ENCODE data around the gene CAPNS2. TPM values are rescaled to one million over a fixed set of nuclear protein-coding genes. Genes with fewer than 3 reads are reported as not detected.

The CAPNS2 gene
- not detected for polyA plus RNA-seq (2012; ENCODE audit: insufficient read depth, insufficient read length)

- DNase-seq (ENCODE audit: low read depth, low spot score), result no peak
These were observed at the start of gene CAPNS2 for GRCh38 chr16:55566432-55567175. Gene CAPNS2 (plus strand): TSS chr16:55566684. CDS start chr16:55566757, 73 bp downstream.

GRCh38 chr16:55521792-55522191, 44.7 kb upstream of the CAPNS2 start:
- no peak for DNase-seq (ENCODE audit: low read depth, low spot score)

More at GRCh38 chr16:55566432-55567175, at the start of gene CAPNS2:
- no peak within 1 kb of the TSS for H3K4me3 ChIP-seq (ENCODE audit: low read length)

GRCh38 chr16:55526441-55526840, 40.0 kb upstream of the CAPNS2 start:
- DNase-seq (ENCODE audit: low read depth, low spot score), result no peak
- H3K4me3 ChIP-seq (ENCODE audit: low read length), result no peak overlapping the region

More at GRCh38 chr16:55521792-55522191, 44.7 kb upstream of the CAPNS2 start:
- no peak overlapping the region for H3K4me3 ChIP-seq (ENCODE audit: low read length)

DNA sequence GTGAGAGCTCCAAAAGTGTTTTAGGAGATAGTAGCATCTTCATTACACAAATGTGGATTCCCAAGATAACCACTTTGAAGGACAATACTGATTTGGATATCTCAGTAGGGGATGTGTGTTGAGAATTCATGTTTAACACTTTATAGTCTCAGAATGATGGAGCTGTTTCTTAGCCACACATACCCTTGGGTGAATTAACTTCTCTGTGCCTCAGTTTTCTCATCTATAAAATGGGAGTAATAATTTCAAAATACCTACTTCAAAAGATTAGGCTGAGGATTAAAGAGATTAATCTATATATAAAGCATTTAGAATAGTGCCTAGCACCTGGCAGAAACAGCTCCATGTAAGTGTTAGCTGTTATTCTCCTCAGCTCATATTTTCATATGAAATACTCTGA, 38.6 kb upstream of the CAPNS2 start:
- DNase-seq (ENCODE audit: low read depth, low spot score), result no peak
- no peak overlapping the region for H3K4me3 ChIP-seq (ENCODE audit: low read length)

DNA sequence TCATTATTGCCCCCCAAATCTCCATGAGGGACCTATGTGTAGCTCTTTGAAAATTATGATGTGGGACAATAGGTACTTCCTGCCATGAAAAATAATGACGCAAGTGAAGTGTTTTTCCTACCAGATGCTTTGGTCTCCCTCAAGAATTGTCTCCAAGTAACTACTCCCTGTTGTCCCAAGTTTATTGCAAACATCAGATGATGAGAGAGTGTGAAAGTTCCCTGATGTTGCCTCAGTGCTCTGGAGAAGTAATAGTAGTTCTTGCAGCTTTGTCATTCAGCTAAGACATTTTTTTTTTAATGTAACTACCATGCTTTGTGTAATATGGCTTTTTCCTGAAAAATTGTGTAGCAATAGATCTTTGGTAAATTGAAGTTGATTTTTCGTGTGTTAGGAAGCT, 37.5 kb upstream of the CAPNS2 start:
- H3K4me3 ChIP-seq (ENCODE audit: low read length), result no peak overlapping the region
- no peak for DNase-seq (ENCODE audit: low read depth, low spot score)

DNA sequence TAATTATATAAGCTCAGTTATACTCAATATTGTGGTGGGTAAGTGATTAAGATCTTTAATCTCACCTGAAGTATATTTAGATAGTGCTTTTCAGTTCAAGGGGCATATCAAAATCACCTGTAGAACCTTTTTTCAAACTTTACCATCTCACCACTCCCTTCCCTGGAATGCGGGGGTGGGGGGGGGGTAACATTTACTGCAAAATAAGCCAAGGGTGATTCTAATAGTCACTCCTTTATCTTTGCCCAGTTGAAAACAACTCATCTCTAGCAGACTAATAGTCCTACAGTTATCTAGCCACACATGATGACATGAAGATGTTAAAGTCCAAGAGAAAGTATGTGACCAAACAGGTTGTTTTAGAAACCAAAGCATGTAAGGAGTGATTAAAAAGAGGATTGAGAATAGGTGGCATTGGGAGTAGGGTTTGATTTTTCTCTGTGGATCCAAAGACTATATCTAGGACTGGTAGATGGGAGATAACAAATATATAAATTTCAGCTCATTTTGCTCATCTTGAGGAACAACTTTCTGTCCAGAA, 36.1 kb upstream of the CAPNS2 start:
- no peak for DNase-seq (ENCODE audit: low read depth, low spot score)
- no peak overlapping the region for H3K4me3 ChIP-seq (ENCODE audit: low read length)

GRCh38 chr16:55532227-55532626, 34.3 kb upstream of the CAPNS2 start:
- DNase-seq (ENCODE audit: low read depth, low spot score), result no peak

DNA sequence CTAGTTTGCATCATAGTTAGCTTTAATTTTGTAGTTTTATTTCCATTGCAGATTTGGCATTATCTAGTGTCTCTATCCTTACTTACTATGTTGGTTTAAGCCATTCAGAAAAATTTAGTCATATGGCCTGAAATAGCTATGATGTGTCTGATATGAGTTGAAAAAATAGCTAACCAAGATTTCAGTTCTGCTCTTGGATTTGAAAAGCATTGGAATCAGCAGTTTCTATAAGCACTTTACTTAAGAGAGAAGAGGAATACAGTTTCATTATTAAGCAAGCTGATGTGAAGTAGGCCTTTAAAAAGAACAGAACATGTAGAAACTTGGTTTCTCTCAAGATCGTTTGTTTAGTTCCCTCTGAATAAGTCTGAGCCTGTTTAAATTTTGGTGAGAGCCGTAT, 31.7 kb upstream of the CAPNS2 start:
- DNase-seq (ENCODE audit: low read depth, low spot score), result no peak
- H3K4me3 ChIP-seq (ENCODE audit: low read length), result no peak overlapping the region

More at GRCh38 chr16:55532227-55532626, 34.3 kb upstream of the CAPNS2 start:
- H3K4me3 ChIP-seq (ENCODE audit: low read length), result no peak overlapping the region

GRCh38 chr16:55539049-55539448, 27.4 kb upstream of the CAPNS2 start:
- no peak for DNase-seq (ENCODE audit: low read depth, low spot score)
- H3K4me3 ChIP-seq (ENCODE audit: low read length), result no peak overlapping the region

- DNase-seq (ENCODE audit: low read depth, low spot score), result no peak
- H3K4me3 ChIP-seq (ENCODE audit: low read length), result no peak overlapping the region
These were observed 27.0 kb upstream of the CAPNS2 start for GRCh38 chr16:55539488-55539887.

DNA sequence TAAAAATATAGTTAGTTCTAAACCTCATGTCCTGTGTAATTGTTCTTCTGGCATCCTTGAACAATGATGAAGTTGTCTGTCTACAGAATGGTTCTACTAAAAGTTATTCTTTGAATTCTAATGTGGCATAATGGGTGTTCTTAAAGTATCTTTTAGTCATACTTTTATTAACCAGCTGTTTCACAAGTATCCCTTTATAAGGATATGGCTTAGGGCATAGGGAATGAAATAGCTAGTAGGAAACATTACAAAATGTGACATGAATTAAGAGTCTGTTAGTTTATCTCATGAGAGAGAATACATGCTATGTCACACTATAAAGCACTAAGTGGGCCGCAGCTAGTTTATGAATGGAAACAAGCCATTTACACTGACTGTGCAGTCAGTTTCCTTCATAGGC, 26.3 kb upstream of the CAPNS2 start:
- no peak for DNase-seq (ENCODE audit: low read depth, low spot score)
- no peak overlapping the region for H3K4me3 ChIP-seq (ENCODE audit: low read length)

- DNase-seq (ENCODE audit: low read depth, low spot score), result no peak
- no peak overlapping the region for H3K4me3 ChIP-seq (ENCODE audit: low read length)
These were observed 23.9 kb upstream of the CAPNS2 start for GRCh38 chr16:55542459-55543082.

DNA sequence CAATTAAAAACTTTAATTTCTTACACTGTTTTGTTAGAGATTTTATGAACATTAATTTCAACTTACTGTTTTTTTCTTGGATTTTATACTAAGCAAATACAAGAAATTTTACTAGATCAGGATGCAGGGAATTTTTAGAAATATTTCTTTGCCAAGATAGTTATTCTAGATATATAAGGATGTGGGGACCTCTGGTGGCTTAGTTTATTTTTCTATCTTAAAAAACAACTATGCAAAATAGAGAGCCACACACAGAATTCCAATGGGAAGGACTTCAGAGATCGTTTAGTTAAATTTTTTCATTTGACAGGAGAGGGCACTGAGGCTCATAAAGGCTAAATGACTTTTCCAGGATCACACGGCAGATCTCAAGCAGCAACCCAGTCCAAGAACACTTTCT, 23.0 kb upstream of the CAPNS2 start:
- no peak for DNase-seq (ENCODE audit: low read depth, low spot score)
- no peak overlapping the region for H3K4me3 ChIP-seq (ENCODE audit: low read length)

DNA sequence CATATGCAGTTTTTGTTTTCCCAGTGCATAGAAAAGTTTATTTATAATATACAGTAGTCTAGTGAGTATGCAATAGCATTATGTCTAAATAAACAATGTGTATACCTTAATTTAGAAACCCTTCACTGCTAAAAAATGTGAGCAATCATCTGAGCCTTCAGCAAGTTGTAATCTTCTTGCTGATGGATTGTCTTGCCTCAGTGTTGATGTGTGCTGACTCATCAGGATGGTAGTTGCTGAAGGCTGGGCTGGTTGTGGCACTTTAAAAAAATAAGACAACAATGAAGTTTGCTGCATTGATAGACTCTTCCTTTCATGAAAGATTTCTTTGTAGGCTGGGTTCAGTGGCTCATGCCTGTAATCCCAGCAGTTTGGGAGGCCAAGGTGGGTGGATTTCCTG, 13.9 kb upstream of the CAPNS2 start:
- H3K4me3 ChIP-seq (ENCODE audit: low read length), result no peak overlapping the region
- DNase-seq (ENCODE audit: low read depth, low spot score), result no peak

DNA sequence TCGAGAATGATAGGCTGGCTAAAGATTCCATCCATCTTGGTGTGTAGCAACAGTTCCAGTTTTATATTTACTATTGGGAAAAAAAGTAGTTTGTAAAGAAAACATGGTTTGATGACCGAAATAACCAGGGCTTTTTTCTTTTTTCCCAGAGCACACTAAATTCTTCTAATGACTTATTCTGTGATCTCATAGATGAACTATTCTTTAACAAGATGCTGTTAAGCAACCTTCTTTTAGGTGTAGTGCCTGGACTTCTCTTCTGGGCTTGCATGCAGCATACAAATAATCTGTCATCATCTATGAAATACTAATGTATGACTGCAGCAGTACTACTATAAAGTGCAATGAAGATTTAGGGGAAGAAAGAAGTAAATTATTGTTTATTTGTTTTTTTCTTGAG, 11.0 kb upstream of the CAPNS2 start:
- no peak overlapping the region for H3K4me3 ChIP-seq (ENCODE audit: low read length)
- DNase-seq (ENCODE audit: low read depth, low spot score), result no peak

DNA sequence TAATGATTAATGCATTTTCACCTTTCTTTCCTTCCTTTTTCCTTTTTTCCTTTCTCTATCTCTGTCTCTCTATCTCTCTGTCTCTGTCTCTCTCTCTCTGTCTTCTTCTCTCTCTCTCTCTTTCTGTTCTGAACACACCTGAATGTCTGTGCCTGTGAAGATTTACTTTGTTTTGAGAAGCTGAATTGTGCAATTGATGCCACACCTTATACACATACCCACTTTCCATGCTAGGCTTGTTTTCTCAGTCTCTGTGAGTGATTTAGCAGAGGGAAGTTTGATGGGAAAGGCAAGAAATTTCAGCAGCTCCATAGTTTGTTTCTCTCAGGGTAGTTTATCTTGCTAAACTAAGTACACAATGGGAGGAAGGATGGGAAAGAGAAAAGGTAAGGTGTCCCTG, 9.3 kb upstream of the CAPNS2 start:
- no peak overlapping the region for H3K4me3 ChIP-seq (ENCODE audit: low read length)
- DNase-seq (ENCODE audit: low read depth, low spot score), result no peak

- DNase-seq (ENCODE audit: low read depth, low spot score), result no peak
- no peak overlapping the region for H3K4me3 ChIP-seq (ENCODE audit: low read length)
These were observed 7.3 kb upstream of the CAPNS2 start for GRCh38 chr16:55559233-55559632.

DNA sequence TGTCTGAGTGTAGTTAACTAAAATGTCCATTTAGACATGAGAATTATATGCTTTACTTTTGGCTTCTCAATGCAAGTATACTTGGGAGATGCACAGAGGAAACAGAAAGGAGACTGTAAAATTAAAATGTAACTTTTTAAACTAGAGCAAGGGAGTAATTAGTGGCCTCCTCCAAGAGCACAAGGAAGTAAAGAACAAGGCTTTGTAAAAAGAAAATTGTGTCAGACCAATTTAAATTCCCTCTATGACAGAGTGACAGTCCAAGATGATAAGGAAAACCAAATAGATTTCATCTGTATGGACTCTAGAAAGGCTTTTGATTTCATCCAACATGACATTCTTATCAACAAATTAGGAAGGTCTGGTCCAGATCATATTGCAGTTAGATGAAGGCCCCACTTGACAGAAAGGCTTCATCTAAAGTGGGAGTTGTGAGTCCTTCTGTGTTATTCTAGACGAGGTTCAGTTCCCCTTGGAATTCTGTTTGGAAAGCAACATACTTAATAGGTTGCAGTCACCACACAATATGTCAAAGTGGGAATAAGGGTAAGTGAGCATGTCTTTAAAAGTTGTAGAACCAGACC, 6.5 kb upstream of the CAPNS2 start:
- no peak overlapping the region for H3K4me3 ChIP-seq (ENCODE audit: low read length)
- DNase-seq (ENCODE audit: low read depth, low spot score), result no peak

GRCh38 chr16:55561319-55561848, 5.1 kb upstream of the CAPNS2 start:
- no peak overlapping the region for H3K4me3 ChIP-seq (ENCODE audit: low read length)

DNA sequence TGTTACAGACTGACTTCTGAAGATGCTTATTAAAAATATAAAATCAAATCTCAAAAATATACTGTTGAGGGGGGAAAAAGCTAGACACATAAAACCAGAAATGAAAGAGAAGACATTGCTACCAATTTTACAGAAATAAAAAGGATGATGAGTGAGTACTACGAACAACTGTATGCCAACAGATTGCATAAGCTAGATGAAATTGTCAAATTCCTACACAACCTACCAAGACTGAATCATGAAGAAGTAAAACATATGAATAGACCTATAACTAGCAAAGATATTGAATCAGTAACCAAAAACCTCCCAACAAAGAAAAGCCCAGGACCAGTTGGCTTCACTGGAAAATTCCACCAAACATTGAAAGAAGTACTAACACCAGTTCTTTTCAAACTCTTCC, 3.5 kb upstream of the CAPNS2 start:
- no peak for DNase-seq (ENCODE audit: low read depth, low spot score)
- H3K4me3 ChIP-seq (ENCODE audit: low read length), result no peak overlapping the region

More at GRCh38 chr16:55561319-55561848, 5.1 kb upstream of the CAPNS2 start:
- DNase-seq (ENCODE audit: low read depth, low spot score), result no peak
